ENCODE results near the gene ZNF592. TPM values are rescaled to one million over a fixed set of nuclear protein-coding genes. Genes with fewer than 3 reads are reported as not detected.

ZNF592 gene
- total and polyA plus RNA-seq, 2 of the 13 experiments (the other 11 are each of a cell fraction or from before 2014, with no cell fraction given) = 8.2 to 9.8 TPM

DNA sequence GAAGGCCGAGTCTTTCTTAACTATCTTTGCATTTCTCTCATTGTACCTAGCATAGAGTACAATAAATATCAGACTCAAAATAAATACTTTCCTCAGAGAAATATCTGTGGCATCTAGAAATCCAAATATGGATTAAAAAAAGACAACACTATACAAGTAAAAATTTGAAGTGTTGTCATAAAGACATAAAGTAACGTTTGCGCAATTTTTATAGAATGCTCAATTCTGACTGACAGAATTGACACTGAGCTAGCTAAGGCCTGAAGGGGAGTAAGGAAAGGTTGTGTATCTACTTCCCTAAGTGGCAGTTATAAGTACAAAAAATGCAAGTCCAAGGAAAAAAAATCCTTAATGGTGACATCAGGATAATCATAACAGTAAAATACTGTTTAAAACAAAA, 33.6 kb upstream of the ZNF592 start:
- H3K79me2 ChIP-seq (ENCODE audit: insufficient read depth, low read length) = peaks cover 52% of the 10 kb centered on the region
- BruUV-seq (replicated peaks) = no TSS peak
- no peaks in the 10 kb centered on the region; a peak in 1 of 5 replicates for H3K27me3 ChIP-seq (ENCODE audit: control insufficient read depth in 1 of 2, insufficient read depth in 2 of 2, low read length in 2 of 2)
- H3K4me2 ChIP-seq (ENCODE audit: low read depth, low read length) = peak overlapping the region; percentile 85
- peak overlapping the region; percentile 92 for H3K9ac ChIP-seq (ENCODE audit: insufficient read depth, low read depth, low read length)
- peaks cover 26% of the 10 kb centered on the region for H3K4me1 ChIP-seq (ENCODE audit: insufficient read depth, low read length)
- FAIRE-seq (no peak), ATAC-seq (no peak), DNase-seq (ENCODE audit: low spot score) (no peak)
- CTCF ChIA-PET (ENCODE audit: low intra/inter-chr PET ratio, low total read pairs) = no interaction called here
- H3K27ac ChIP-seq (ENCODE audit: extremely low read length, insufficient read depth, low read length) = peak overlapping the region; percentile 90
- TF ChIP-seq NRL (CRISPR knock-in tag; IDR thresholded peaks at IDR 0.05; ENCODE audit: borderline replicate concordance) (no peak), ZZZ3 (CRISPR knock-in tag; IDR thresholded peaks at IDR 0.05; ENCODE audit: borderline replicate concordance) (no peak), ZNF746 (CRISPR knock-in tag; IDR thresholded peaks at IDR 0.05) (no peak), PHF8 (CRISPR knock-in tag; IDR thresholded peaks at IDR 0.05) (no peak), KDM2A (CRISPR knock-in tag; IDR thresholded peaks at IDR 0.05; ENCODE audit: borderline replicate concordance, low read depth) (no peak), YY1 (IDR thresholded peaks at IDR 0.05; ENCODE audit: insufficient read depth, insufficient replicate concordance, low read depth, low read length) (no peak), ZNF670 (CRISPR knock-in tag; IDR thresholded peaks at IDR 0.05; ENCODE audit: borderline replicate concordance) (no peak), HOXA9 (CRISPR knock-in tag; IDR thresholded peaks at IDR 0.05; ENCODE audit: borderline replicate concordance) (no peak), ZNF180 (CRISPR knock-in tag; IDR thresholded peaks at IDR 0.05; ENCODE audit: borderline replicate concordance, low read depth) (no peak), BORCS8-MEF2B (CRISPR knock-in tag; IDR thresholded peaks at IDR 0.05) (no peak), NFATC3 (CRISPR knock-in tag; IDR thresholded peaks at IDR 0.05) (no peak)
- TF ChIP-seq, protein P1, sequence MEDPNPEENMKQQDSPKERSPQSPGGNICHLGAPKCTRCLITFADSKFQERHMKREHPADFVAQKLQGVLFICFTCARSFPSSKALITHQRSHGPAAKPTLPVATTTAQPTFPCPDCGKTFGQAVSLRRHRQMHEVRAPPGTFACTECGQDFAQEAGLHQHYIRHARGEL (CRISPR knock-in tag; IDR thresholded peaks at IDR 0.05) = no peak
- POLR2A ChIA-PET = interaction anchor here (0.8 to 2.9 kb wide), 4 partner anchors 20 to 144 kb away, joined by 3 to 31 read pairs (median 12); no protein-coding TSS in a partner anchor
- in situ Hi-C loops (cut with HindIII; ENCODE audit: extremely low pct_ligation_motif_present, low pct_unique_long_range_greater_than_20kb) = no loop called here
- H2AFZ ChIP-seq (ENCODE audit: low read length) = no peak overlapping the region
- H3K36me3 ChIP-seq (replicated peaks in 1 of 2; ENCODE audit: control insufficient read depth in 1 of 2, insufficient read depth in 2 of 2, low read length in 2 of 2) = peaks cover 4 to 10% of the 10 kb centered on the region in 2 experiments; a peak in 3 of 5 replicates
- intact Hi-C loops (cut with micrococcal nuclease; ENCODE audit: unreplicated experiment) = loop anchor here (5.0 kb wide), 1 partner anchor 58 kb away; the partner anchor contains the start of gene NMB
- H3K4me3 ChIP-seq (replicated peaks in 1 of 3; ENCODE audit: insufficient read depth in 1 of 3, low read depth in 2 of 3, low read length in 3 of 3) = peak overlapping the region; percentile 72 to 89 (median 84)
- WGBS (ENCODE audit: low lambda C conversion rate) = 7% methylated on average over 3 of the region's 3 CpGs
- peaks cover 15% of the 10 kb centered on the region for H4K20me1 ChIP-seq (ENCODE audit: insufficient read depth, low read length)
- H3K9me3 ChIP-seq (ENCODE audit: low read length) = no peaks in the 10 kb centered on the region
